Measurements from ENCODE around the gene SPOP.

- TF ChIP-seq, protein P1, sequence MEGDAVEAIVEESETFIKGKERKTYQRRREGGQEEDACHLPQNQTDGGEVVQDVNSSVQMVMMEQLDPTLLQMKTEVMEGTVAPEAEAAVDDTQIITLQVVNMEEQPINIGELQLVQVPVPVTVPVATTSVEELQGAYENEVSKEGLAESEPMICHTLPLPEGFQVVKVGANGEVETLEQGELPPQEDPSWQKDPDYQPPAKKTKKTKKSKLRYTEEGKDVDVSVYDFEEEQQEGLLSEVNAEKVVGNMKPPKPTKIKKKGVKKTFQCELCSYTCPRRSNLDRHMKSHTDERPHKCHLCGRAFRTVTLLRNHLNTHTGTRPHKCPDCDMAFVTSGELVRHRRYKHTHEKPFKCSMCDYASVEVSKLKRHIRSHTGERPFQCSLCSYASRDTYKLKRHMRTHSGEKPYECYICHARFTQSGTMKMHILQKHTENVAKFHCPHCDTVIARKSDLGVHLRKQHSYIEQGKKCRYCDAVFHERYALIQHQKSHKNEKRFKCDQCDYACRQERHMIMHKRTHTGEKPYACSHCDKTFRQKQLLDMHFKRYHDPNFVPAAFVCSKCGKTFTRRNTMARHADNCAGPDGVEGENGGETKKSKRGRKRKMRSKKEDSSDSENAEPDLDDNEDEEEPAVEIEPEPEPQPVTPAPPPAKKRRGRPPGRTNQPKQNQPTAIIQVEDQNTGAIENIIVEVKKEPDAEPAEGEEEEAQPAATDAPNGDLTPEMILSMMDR (IDR thresholded peaks at IDR 0.05; ENCODE audit: insufficient read depth, low read depth, low read length) = no peak
- no peak for TF ChIP-seq EZH2 (IDR thresholded peaks at IDR 0.05; ENCODE audit: insufficient read depth, low read length)
Observed at GRCh38 chr17:49588312-49588711, 89.6 kb downstream of the SPOP start.
